Endothelial cell of umbilical vein (primary cell): ENCODE results near the gene RASA2. TPM values are rescaled to one million over a fixed set of nuclear protein-coding genes. Genes with fewer than 3 reads are reported as not detected.

Source experiments
- BruUV-seq: library from RNA; stranded (reverse); fragments of 400-500 nt; replicated peaks from 2 replicates; lab custom pipeline; 2021; lab: Mats Ljungman, UMichigan
- CTCF ChIA-PET: fragments of 300-600, 350-600 bp; sonication (Branson Sonifier 250); formaldehyde crosslinking; loops from one replicate; lab custom pipeline; 2021; ENCODE audit warnings: antibody characterized with exemption, inconsistent platforms; lab: Charles Lee
- POLR2A ChIA-PET: fragments of 300-600, 350-600 bp; sonication (Branson Sonifier 250); formaldehyde crosslinking; loops from one replicate; lab custom pipeline; 2021; ENCODE audit warnings: antibody characterized with exemption, inconsistent platforms; lab: Charles Lee
- DNase-seq: peaks from one replicate; pipeline ENCODE4 v3.0.0-alpha.2; 2011; ENCODE audit warnings: low read depth, low spot score
- FAIRE-seq: peaks from 2 replicates; lab custom pipeline; 2011; peaks lifted over from hg19 to GRCh38; lab: Jason Lieb, UNC
- H2AFZ ChIP-seq: 2 replicates; pipeline ENCODE4 v1.6.0; 2012; ENCODE audit warnings: low read depth, low read length, control low read depth, inconsistent platforms
- H3K27ac ChIP-seq: 2 replicates; pipeline ENCODE4 v1.5.1; 2011; ENCODE audit warnings: low read depth, mild to moderate bottlenecking, control low read depth, low read length, moderate library complexity; ENCODE audit not compliant: insufficient read depth
- H3K27me3 ChIP-seq, 2 experiments: 2 replicates each; pipeline versions ENCODE4 v1.6.0 to v1.6.1; 2011; ENCODE audit warnings: low read length in 2 of 2, mixed read lengths in 1 of 2; ENCODE audit not compliant: control insufficient read depth in 2 of 2, insufficient read depth in 2 of 2
- H3K36me3 ChIP-seq, 2 experiments: 2 replicates in 1 of 2; 3 replicates in 1 of 2; pipeline ENCODE4 v1.5.1; 2011; ENCODE audit warnings: low read length in 2 of 2, mild to moderate bottlenecking in 1 of 2, moderate library complexity in 1 of 2; ENCODE audit not compliant: control insufficient read depth in 2 of 2, insufficient read depth in 2 of 2; ENCODE audit errors: extremely low read depth in 1 of 2
- H3K4me1 ChIP-seq: 3 replicates; pipeline ENCODE4 v1.5.1; 2011; ENCODE audit warnings: mild to moderate bottlenecking, low read length; ENCODE audit not compliant: control insufficient read depth, insufficient read depth; ENCODE audit errors: extremely low read depth
- H3K4me2 ChIP-seq: 2 replicates; pipeline ENCODE4 v1.6.1; 2011; ENCODE audit warnings: low read length, control low read depth, mixed read lengths; ENCODE audit not compliant: insufficient read depth
- H3K4me3 ChIP-seq, 3 experiments: fragments of 200-600 bp in 1 of 3; sonication (generic), shearing (Covaris generic) in 1 of 3; replicated peaks in 1 of 3; 2 replicates each; pipeline ENCODE4 v1.5.1; 2011 to 2016; ENCODE audit warnings: control low read depth in 3 of 3, low read length in 3 of 3, mild to moderate bottlenecking in 2 of 3, inconsistent platforms in 1 of 3, low read depth in 1 of 3, moderate library complexity in 1 of 3; ENCODE audit not compliant: insufficient read depth in 1 of 3
- H3K79me2 ChIP-seq: 2 replicates; pipeline ENCODE4 v1.6.0; 2012; ENCODE audit warnings: low read length, inconsistent platforms; ENCODE audit not compliant: control insufficient read depth, insufficient read depth
- H3K9ac ChIP-seq: replicated peaks from 2 replicates; pipeline ENCODE3; 2011; ENCODE audit warnings: low read length, control low read depth; ENCODE audit not compliant: insufficient read depth; ENCODE audit errors: extremely low read depth
- H3K9me1 ChIP-seq: replicated peaks from 3 replicates; pipeline ENCODE4 v1.6.0; 2011; ENCODE audit warnings: mild to moderate bottlenecking, low read length; ENCODE audit not compliant: control insufficient read depth, insufficient read depth; ENCODE audit errors: extremely low read depth
- H3K9me3 ChIP-seq: replicated peaks from 2 replicates; pipeline ENCODE4 v1.5.1; 2012; ENCODE audit warnings: low read length, inconsistent platforms; ENCODE audit not compliant: control insufficient read depth, insufficient read depth
- H4K20me1 ChIP-seq: replicated peaks from 2 replicates; pipeline ENCODE3; 2011; ENCODE audit warnings: mild to moderate bottlenecking, low read length; ENCODE audit not compliant: control insufficient read depth, insufficient read depth; ENCODE audit errors: extremely low read depth
- EZH2 ChIP-seq: IDR thresholded peaks from 2 replicates; pipeline ENCODE4 v1.6.1; 2012; ENCODE audit warnings: borderline replicate concordance, low read depth, mild to moderate bottlenecking, moderate library complexity, low read length, inconsistent platforms; ENCODE audit not compliant: severe bottlenecking
- FOS ChIP-seq: IDR thresholded peaks from 2 replicates; pipeline ENCODE4 v1.6.1; 2011; ENCODE audit warnings: mild to moderate bottlenecking, low read length, moderate library complexity, borderline replicate concordance; ENCODE audit not compliant: insufficient read depth
- GATA2 ChIP-seq: IDR thresholded peaks from 2 replicates; pipeline ENCODE4 v1.7.0; 2011; ENCODE audit warnings: low read depth, mild to moderate bottlenecking, moderate library complexity, mixed read lengths, low read length; ENCODE audit not compliant: insufficient read length, insufficient read depth
- JUN ChIP-seq: IDR thresholded peaks from 2 replicates; pipeline ENCODE4 v1.6.1; 2011; ENCODE audit warnings: borderline replicate concordance, low read depth; ENCODE audit not compliant: insufficient read length, insufficient read depth
- MYC ChIP-seq: IDR thresholded peaks from one replicate; pipeline ENCODE4 v1.6.1; 2011; ENCODE audit warnings: mild to moderate bottlenecking, low read depth, low read length
- POLR2A ChIP-seq: IDR thresholded peaks from 2 replicates; pipeline ENCODE4 v1.6.1; 2012; ENCODE audit warnings: low read depth, mild to moderate bottlenecking, control low read depth, low read length
- POLR2AphosphoS5 ChIP-seq: IDR thresholded peaks from 2 replicates; pipeline ENCODE4 v1.6.1; 2012; ENCODE audit warnings: low read depth, mild to moderate bottlenecking, control low read depth, low read length, moderate library complexity; ENCODE audit not compliant: insufficient read depth
- dilution Hi-C: fragments of 300-500 bp; cut with MboI; formaldehyde crosslinking; loops from one replicate; pipeline ENCODE4 v1.15.0; 2019; ENCODE audit warnings: low sequenced_read_pairs; ENCODE audit not compliant: extremely low pct_ligation_motif_present
- intact Hi-C: fragments of 100-400 bp; cut with micrococcal nuclease; formaldehyde crosslinking; loops from one replicate; pipeline ENCODE4 v1.10.0; 2022
- polyA plus RNA-seq, 4 experiments: library from polyadenylated mRNA; depleted of rRNA in 3 of 4; stranded (reverse) in 3 of 4; unstranded in 1 of 4; fragments of >200 nt; gene quantifications; 2 replicates each; pipeline versions ENCODE4 v1.2.1 to v1.2.3, GENCODE V29; 2011 to 2012; ENCODE audit warnings: missing spikeins in 1 of 4
- total RNA-seq: library from RNA; stranded (reverse); gene quantifications from 2 replicates; pipeline ENCODE4 v1.2.3, GENCODE V29; 2021
- TF ChIP-seq, protein P1 (sequence below), 2 donors: IDR thresholded peaks; 1 replicate in 1 of 2; 2 replicates in 1 of 2; pipeline ENCODE4 v1.5.1; 2011; ENCODE audit warnings: low read length in 2 of 2, mild to moderate bottlenecking in 2 of 2, moderate library complexity in 2 of 2, control low read depth in 1 of 2, inconsistent platforms in 1 of 2, low read depth in 1 of 2; ENCODE audit not compliant: insufficient read depth in 1 of 2; ENCODE audit errors: extremely low read depth in 1 of 2
- TF ChIP-seq, protein P2 (sequence below): IDR thresholded peaks from 2 replicates; pipeline ENCODE4 v1.6.1; 2011; ENCODE audit not compliant: insufficient read depth, insufficient read length

Gene RASA2
- total and polyA plus RNA-seq, 2 donors (not counting 3 experiments of a cell fraction or from before 2014, with no cell fraction given): 3.1 to 20.2 TPM

DNA sequence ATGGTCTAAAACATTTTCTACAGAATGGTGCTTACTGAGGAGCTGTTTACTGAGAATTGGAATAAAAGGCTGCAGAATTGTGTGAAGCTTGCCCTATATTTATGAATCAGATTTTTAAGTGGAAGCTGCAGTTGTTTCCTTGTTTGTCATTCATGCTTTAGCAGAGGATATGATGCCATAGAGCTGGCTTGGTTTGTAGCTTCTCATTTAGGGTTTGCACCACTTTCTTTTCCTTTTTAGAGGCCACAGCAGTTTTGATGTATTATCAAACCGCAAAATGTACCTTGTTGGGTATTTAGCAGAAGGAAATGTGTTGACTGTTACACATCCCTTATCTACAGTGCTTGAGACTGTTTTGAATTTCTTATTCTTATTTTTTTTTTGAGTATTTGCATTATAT, 66.2 kb downstream of the RASA2 start:
- Histone ChIP-seq H2AFZ (no peak overlapping the region), H3K4me3 (no peak overlapping the region), H3K9me3 (no peaks in the 10 kb centered on the region), H3K9me1 (no peaks in the 10 kb centered on the region), H3K4me1 (peaks cover 49% of the 10 kb centered on the region), H3K4me2 (peak overlapping the region; percentile 52), H3K36me3 (peaks cover 0 to 4% of the 10 kb centered on the region in 2 experiments), H3K27me3 (no peaks in the 10 kb centered on the region), H3K9ac (no peak overlapping the region), H3K27ac (no peak overlapping the region), H4K20me1 (no peaks in the 10 kb centered on the region), H3K79me2 (peaks cover 61% of the 10 kb centered on the region)
- CTCF ChIA-PET: interaction anchor here (0.7 to 3.3 kb wide), 10 partner anchors 8 to 93 kb away, joined by 3 to 14 read pairs (median 4); no protein-coding TSS in a partner anchor
- peak; percentile 20 for TF ChIP-seq FOS
- TF ChIP-seq POLR2A: peak; percentile 43
- peak; percentile 37 for TF ChIP-seq GATA2
- TF ChIP-seq, protein P1, sequence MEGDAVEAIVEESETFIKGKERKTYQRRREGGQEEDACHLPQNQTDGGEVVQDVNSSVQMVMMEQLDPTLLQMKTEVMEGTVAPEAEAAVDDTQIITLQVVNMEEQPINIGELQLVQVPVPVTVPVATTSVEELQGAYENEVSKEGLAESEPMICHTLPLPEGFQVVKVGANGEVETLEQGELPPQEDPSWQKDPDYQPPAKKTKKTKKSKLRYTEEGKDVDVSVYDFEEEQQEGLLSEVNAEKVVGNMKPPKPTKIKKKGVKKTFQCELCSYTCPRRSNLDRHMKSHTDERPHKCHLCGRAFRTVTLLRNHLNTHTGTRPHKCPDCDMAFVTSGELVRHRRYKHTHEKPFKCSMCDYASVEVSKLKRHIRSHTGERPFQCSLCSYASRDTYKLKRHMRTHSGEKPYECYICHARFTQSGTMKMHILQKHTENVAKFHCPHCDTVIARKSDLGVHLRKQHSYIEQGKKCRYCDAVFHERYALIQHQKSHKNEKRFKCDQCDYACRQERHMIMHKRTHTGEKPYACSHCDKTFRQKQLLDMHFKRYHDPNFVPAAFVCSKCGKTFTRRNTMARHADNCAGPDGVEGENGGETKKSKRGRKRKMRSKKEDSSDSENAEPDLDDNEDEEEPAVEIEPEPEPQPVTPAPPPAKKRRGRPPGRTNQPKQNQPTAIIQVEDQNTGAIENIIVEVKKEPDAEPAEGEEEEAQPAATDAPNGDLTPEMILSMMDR (IDR thresholded peaks at IDR 0.05; ENCODE audit: extremely low read depth in 1 of 2, insufficient read depth in 1 of 2, low read depth in 1 of 2, low read length in 2 of 2): no peak
- TF ChIP-seq POLR2AphosphoS5: peak; percentile 18
- FAIRE-seq: peak; percentile 63
- BruUV-seq: no TSS peak
- intact Hi-C loops (no loop called here), dilution Hi-C loops (no loop called here)
- DNase-seq: peak; percentile 52
- POLR2A ChIA-PET: no interaction called here

DNA sequence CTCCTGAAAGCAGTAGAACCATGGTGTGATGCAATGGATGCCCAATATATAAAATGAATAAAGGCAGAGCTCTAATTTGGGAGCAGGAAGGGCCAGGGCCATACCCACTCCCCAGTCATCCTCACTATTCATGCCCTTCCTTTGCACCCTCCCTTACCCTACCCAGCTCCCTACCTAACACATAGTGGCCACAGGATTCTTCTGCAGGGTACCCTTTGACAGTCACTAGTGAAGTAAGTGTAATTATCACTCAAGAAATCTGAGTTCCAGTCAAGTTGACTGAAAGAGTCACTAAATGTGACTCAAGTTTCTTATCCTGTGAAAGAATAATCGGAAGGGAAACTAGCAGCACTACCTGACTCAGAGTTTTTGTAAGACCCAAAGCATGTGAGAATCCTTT, 69.2 kb downstream of the RASA2 start:
- POLR2A ChIA-PET: interaction anchor here (1.3 kb wide), 1 partner anchor 31 kb away, joined by 3 read pairs; no protein-coding TSS in a partner anchor

More for the DNA sequence above, 69.2 kb downstream of the RASA2 start:
- no peaks in the 10 kb centered on the region for H4K20me1 ChIP-seq
- H3K9me3 ChIP-seq: no peaks in the 10 kb centered on the region
- TF ChIP-seq, protein P2, sequence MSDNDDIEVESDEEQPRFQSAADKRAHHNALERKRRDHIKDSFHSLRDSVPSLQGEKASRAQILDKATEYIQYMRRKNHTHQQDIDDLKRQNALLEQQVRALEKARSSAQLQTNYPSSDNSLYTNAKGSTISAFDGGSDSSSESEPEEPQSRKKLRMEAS: no peak
- TF ChIP-seq, protein P1 (IDR thresholded peaks at IDR 0.05; ENCODE audit: extremely low read depth in 1 of 2, insufficient read depth in 1 of 2, low read depth in 1 of 2, low read length in 2 of 2): no peak
- TF ChIP-seq POLR2A: no peak
- no peak for TF ChIP-seq EZH2
- no peak for TF ChIP-seq MYC
- peak; percentile 72 for TF ChIP-seq JUN
- peak; percentile 84 for TF ChIP-seq FOS
- TF ChIP-seq GATA2: peak; percentile 96
- peak; percentile 40 for TF ChIP-seq POLR2AphosphoS5
- H3K4me1 ChIP-seq: peaks cover 49% of the 10 kb centered on the region
- CTCF ChIA-PET: interaction anchor here (0.9 to 1.4 kb wide), 9 partner anchors 65 to 102 kb away, joined by 3 to 5 read pairs (median 3); partner anchors contain the start of gene RASA2
- H3K9ac ChIP-seq: no peak overlapping the region
- no peak overlapping the region for H2AFZ ChIP-seq
- H3K4me3 ChIP-seq: no peak overlapping the region
- no peaks in the 10 kb centered on the region for H3K9me1 ChIP-seq
- peaks cover 42% of the 10 kb centered on the region for H3K79me2 ChIP-seq
- intact Hi-C loops (loop anchor here (2.0 kb wide), 2 partner anchors 17 to 69 kb away; partner anchors contain the start of gene RASA2), dilution Hi-C loops (no loop called here)
- peak overlapping the region; percentile 64 for H3K27ac ChIP-seq
- DNase-seq (peak; percentile 69), FAIRE-seq (peak; percentile 68)
- peak overlapping the region; percentile 54 for H3K4me2 ChIP-seq
- BruUV-seq: no TSS peak
- peaks cover 0 to 12% of the 10 kb centered on the region in 2 experiments for H3K36me3 ChIP-seq
- H3K27me3 ChIP-seq: no peaks in the 10 kb centered on the region
